ENCODE data around the gene IL31RA.

- TF ChIP-seq ARNTL (CRISPR knock-in tag; IDR thresholded peaks at IDR 0.05; ENCODE audit: borderline replicate concordance, low read depth) (no peak), ZFP30 (CRISPR knock-in tag; IDR thresholded peaks at IDR 0.05) (no peak), CREB5 (CRISPR knock-in tag; IDR thresholded peaks at IDR 0.05; ENCODE audit: low read depth) (no peak), PATZ1 (CRISPR knock-in tag; IDR thresholded peaks at IDR 0.05; ENCODE audit: borderline replicate concordance) (no peak), TCF4 (CRISPR knock-in tag; IDR thresholded peaks at IDR 0.05; ENCODE audit: borderline replicate concordance) (no peak), PPARA (CRISPR knock-in tag; IDR thresholded peaks at IDR 0.05; ENCODE audit: borderline replicate concordance) (no peak), SNAI2 (CRISPR knock-in tag; IDR thresholded peaks at IDR 0.05) (no peak), TSHZ2 (CRISPR knock-in tag; IDR thresholded peaks at IDR 0.05) (no peak)
Measured at GRCh38 chr5:55911784-55912653, 60.9 kb downstream of the IL31RA start.
